Omental fat pad (tissue), 4 donors: ENCODE data around the gene ROBO1. TPM values are rescaled to one million over a fixed set of nuclear protein-coding genes. Genes with fewer than 3 reads are reported as not detected.
A peak's percentile ranks its signal among the peaks of the same experiment; 100 is the strongest.

Source experiments
- ATAC-seq: fragments of 150-250 bp; one replicate; pipeline ENCODE4 v1.9.1; 2016; ENCODE audit warnings: mild to moderate bottlenecking, moderate library complexity; ENCODE audit not compliant: low FRiP score
- DNase-seq: peaks from one replicate; pipeline ENCODE4 v3.0.0-alpha.2; 2019; ENCODE audit warnings: low spot score
- total RNA-seq, 4 donors: library from RNA; depleted of rRNA; stranded (reverse); fragments of >200 nt; gene quantifications; one replicate each; pipeline ENCODE4 v1.1.0, GENCODE V29; 2016
- TF ChIP-seq, protein P1 (sequence below), 3 donors: fragments of 450-650 bp; IDR thresholded peaks; one replicate each; pipeline ENCODE4 v1.5.1; 2016 to 2017; ENCODE audit warnings: antibody characterized with exemption in 3 of 3, mild to moderate bottlenecking in 3 of 3, moderate library complexity in 2 of 3

ROBO1 gene
- total RNA-seq, 4 donors from 2014 or later, result 13.7 to 34.2 (median 21.0) TPM

DNA sequence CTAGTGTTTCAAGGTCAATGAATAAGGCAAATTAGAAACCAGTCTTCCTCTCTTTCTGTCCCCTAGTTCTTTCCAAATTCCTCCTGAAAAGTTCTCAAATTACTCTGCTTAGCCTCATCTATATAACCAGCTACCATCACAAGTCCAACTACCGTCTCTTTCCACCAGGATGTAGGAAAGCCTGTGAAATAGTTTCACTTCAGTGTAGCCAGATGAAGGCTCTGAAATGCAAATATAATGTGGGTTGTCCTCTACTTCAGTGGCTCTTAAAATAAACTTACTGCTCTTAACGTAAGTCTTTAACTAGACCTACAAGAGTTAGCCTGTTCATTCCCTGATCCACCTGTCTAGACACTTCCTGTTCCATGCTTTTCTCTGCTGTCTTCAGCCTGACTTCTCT, 827.7 kb downstream of the ROBO1 start:
- TF ChIP-seq, protein P1, sequence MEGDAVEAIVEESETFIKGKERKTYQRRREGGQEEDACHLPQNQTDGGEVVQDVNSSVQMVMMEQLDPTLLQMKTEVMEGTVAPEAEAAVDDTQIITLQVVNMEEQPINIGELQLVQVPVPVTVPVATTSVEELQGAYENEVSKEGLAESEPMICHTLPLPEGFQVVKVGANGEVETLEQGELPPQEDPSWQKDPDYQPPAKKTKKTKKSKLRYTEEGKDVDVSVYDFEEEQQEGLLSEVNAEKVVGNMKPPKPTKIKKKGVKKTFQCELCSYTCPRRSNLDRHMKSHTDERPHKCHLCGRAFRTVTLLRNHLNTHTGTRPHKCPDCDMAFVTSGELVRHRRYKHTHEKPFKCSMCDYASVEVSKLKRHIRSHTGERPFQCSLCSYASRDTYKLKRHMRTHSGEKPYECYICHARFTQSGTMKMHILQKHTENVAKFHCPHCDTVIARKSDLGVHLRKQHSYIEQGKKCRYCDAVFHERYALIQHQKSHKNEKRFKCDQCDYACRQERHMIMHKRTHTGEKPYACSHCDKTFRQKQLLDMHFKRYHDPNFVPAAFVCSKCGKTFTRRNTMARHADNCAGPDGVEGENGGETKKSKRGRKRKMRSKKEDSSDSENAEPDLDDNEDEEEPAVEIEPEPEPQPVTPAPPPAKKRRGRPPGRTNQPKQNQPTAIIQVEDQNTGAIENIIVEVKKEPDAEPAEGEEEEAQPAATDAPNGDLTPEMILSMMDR (IDR thresholded peaks at IDR 0.05), result no peak
- no peak for ATAC-seq
- DNase-seq, result no peak

DNA sequence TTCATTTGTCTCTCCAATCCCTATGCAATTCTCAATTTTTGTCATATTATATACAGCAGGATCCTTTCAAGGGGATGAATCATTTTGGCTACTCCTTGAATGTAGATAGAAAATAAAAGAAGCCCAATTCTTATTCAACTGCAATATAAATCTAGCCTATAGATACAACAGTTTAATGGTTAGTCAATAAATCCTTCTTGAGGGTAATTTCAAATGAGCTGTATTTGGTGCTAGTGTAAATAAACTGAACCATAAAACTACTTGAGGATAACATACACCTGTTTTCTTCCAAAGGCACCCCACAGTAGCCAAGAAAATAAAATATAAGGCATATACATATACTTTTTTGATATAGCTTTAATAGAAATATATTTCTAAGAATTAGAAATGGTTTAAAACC, 830.3 kb downstream of the ROBO1 start:
- DNase-seq (no peak), ATAC-seq (no peak)
- TF ChIP-seq, protein P1 (IDR thresholded peaks at IDR 0.05), result no peak

DNA sequence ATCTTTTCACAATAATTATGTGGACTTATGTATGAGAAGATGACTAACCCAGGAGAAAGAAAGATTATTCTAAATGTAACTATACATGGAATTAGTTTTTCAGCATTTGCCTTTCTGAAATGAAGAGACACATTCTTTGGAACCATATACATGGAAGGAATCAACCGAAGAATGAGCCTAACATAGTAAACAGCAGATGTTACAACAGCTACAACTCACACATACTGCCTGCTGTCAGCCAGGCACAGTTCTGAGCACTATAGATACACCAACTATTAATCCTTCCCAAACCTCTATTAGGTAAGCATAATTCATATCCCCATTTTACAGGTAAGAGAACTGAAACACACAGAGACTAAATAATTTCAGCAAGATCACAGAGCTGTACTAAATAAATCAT, 840.0 kb downstream of the ROBO1 start:
- ATAC-seq (no peak), DNase-seq (no peak)
- TF ChIP-seq, protein P1 (IDR thresholded peaks at IDR 0.05), result no peak

DNA sequence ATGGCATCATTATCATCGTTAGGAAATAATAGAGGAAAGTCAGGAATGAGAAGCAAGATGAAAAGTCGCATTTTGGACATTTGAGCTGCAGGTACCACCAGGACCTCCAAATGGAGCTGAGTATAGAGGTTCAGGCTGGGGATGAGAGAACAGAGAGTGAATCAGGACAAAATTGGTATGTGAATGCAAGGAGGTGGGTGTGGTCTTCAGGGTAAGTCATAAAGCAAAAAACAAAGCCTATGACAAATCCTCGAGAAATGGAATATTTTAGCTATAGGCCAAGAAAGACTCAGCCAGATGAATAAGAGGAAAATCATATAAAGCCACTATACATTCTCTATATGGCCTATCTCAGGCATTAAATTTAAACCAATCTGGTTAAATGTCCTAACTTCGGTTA, 841.3 kb downstream of the ROBO1 start:
- DNase-seq (no peak), ATAC-seq (no peak)
- TF ChIP-seq, protein P1 (IDR thresholded peaks at IDR 0.05), result no peak

DNA sequence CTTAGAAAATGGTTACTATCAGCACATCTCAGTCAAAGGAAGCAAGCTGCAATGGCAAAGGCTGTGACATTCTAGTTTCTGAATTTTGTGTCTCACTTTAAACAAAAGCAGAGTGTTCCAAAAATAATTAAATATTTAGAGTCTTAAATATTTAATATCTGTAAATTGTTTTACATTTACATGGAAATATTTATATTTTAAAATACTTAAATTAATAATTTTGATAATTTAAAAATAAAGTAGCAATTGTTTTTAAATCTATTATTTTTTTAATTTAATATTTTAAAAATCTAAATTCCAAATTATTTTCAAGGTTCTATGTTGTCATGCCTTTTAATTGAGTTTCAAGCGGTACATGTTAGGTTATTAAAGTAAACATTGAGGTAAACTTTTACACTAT, 843.1 kb downstream of the ROBO1 start:
- TF ChIP-seq, protein P1 (IDR thresholded peaks at IDR 0.05), result no peak
- ATAC-seq (no peak), DNase-seq (no peak)

DNA sequence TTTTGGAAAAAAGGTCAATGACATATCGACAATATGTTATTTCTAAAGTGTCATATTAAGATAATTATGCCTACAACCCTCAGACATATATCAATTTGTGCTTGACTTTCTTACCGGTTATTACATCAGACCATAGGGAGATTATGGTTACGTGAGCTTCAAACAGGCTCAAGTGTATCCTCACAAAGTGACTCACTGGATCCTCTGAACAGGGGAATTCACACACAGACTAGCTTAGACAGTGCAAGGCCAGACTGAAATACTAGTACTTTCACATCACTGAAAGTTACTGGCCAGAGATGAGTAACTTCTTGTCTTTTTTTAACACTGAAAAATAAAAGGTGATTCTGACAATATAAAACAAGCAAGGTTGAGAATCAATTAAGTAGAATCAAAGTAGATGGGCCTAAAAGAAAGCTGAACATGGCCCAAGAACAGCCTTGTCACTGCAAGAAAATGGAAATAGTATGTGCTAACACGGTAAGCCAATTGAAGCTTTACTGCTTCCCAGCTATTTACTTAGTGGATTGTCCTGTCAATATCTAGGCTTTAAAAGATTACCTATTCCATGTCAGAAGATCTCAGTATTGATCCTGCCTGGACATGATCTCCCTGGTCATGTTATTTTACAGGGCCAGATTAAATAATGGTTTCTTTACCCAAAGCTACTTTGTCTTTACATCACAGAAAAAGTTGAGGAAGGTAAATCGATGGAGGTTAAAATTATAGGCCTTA, 848.6 kb downstream of the ROBO1 start:
- DNase-seq (no peak), ATAC-seq (peak; percentile 59)
- TF ChIP-seq, protein P1 (IDR thresholded peaks at IDR 0.05), result no peak

DNA sequence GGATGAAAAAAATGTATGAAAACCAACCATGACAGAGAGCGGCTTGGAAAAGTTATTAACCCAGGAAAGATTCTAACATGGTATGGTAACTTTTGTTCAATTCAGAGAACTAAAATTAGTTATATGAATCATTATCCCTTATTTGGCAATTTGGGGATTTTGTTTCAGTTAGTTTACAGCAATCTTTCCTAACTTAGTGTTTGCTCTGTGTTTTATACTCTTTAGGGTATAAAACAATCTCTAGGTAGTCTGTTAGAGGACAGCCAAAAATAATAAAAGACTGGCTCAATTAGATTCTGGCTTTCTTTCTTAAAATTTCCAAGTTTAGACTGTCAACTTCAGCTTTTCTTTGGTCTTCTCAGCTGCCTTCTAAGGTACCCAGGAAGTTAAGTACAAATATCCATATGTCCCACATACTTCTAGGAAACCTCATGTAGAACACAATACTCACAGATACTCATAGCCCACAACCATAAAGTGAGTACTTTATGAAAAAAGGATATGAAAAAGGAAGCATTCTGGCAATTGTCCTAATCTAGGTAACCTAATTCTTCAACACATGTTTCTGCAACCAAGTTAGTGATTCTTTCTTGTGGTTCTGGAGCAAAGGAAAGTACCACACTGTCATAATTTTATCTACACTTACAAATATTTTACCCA, 849.3 kb downstream of the ROBO1 start:
- ATAC-seq (no peak), DNase-seq (no peak)
- TF ChIP-seq, protein P1 (IDR thresholded peaks at IDR 0.05), result no peak
